GM19372 (cell line): ENCODE measurements around the gene SPP2.

Experiments
- ATAC-seq: cut with Tn5 transposase; IDR thresholded peaks from one replicate; pipeline ENCODE4 v1.9.1; 2021; ENCODE audit warnings: mild to moderate bottlenecking, low read depth, moderate library complexity; ENCODE audit not compliant: unreplicated experiment

The SPP2 gene

GRCh38 chr2:234091432-234091879 is 41.0 kb downstream of the SPP2 start:
- no peak for ATAC-seq

DNA sequence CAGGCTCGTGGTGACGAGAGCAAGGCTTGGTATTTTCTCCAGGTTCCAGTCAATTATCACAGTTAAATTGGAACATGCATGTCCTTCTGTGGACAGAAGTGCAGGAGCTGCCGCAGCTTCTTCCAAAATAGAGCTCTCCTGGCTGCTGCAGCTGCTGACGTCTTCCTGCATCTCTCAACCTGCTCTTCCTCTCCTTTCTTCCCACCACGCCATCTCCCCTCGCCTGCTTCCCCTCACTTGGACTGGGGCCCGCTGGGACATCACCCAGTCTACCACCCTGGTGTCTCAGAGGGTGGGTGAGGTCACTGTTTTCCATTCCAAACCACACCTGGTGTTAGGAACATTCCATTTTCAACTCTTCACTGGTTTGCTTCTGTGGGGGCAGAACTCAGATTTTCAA is 41.4 kb downstream of the SPP2 start:
- no peak for ATAC-seq

GRCh38 chr2:234092344-234092743 is 41.8 kb downstream of the SPP2 start:
- ATAC-seq, result no peak

DNA sequence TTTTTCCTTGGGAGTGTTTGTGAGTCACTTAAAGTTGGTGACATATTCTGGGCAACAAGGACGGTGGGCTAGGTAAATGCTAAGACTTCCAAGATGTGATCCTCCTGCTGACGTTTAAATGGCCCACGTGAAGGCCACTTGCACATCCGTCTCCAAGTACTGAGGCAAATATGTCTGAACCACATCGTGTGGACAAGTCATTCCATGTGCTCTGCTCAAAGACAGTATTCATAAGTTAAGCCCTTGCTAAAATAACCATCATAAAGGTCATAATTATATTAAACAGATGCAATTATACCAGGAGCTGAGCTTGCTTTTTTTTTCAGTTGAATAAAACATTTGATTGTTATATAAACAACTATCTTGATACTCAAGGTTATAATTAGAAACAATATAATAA is 44.8 kb downstream of the SPP2 start:
- no peak for ATAC-seq

DNA sequence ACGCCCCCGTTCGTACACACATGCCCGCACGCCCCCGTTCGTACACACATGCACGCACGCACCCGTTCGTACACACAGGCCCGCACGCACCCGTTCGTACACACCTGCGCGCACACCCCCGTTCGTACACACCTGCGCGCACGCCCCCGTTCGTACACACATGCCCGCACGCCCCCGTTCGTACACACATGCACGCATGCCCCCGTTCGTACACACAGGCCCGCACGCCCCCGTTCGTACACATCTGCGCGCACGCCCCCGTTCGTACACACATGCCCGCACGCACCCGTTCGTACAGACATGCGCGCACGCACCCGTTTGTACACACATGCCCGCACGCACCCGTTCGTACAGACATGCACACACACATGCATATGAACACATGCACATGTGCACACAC is 45.7 kb downstream of the SPP2 start:
- ATAC-seq, result no peak

GRCh38 chr2:234098681-234099080 is 48.2 kb downstream of the SPP2 start:
- ATAC-seq, result no peak

- ATAC-seq, result no peak
Measured at GRCh38 chr2:234099266-234099665, 48.8 kb downstream of the SPP2 start.

DNA sequence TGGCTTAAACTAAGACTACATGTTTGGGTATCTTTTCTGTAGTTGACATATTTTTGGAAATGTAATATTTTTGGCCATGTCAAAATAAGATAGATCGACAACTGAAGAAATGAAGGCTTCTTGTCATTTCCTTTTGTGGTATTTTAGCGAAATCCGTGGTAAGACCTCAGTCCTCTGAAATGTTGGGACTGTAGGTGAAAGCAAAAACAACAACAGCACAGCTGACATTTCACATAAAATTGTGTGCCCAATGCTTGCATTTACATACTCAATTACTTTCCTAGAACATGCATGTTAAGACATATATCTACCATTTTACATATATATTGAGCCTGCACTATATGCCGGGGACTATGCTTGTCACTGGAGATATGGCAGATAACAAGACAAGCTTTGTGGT is 50.2 kb downstream of the SPP2 start:
- no peak for ATAC-seq

DNA sequence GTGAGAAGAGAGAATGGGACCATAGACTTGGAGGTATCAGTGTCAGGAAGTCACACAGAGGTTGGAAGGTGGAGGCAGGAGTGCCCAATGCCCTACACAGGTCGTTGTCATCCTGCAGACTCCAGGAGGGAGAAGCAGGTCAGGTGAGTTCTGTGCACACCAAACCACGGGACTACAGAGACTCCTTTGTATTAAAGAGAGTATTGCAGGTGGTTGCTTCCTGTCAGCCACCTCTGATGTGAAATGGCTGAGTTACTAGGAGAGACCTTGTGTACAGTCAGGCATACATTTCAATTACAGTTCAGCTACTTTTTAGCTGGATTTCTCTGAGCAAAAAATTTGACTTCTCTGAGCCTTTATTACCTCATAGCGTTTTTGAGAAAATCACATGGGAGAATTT is 51.6 kb downstream of the SPP2 start:
- ATAC-seq, result no peak

DNA sequence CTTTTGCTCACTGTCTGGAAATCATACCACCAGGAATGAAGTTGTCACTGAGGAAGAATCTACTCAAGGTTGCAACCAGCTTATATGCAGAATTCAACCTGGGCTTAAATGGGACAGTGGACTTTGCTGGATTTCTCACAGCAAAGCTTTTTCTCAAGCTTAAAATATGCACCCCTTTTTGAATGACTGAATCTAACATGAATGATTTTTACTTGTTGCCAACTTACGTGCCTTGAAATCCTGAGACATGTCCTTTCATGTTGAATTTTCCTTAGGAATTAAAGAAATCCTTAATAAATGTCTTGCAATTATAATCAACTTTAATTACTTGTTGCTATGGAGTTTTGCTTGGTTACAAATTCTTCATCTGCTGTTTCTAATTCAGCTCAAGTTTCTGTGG is 57.4 kb downstream of the SPP2 start:
- no peak for ATAC-seq

GRCh38 chr2:234109321-234109720 is 58.8 kb downstream of the SPP2 start:
- ATAC-seq, result no peak

GRCh38 chr2:234110219-234110618 is 59.7 kb downstream of the SPP2 start:
- ATAC-seq, result no peak

- ATAC-seq, result no peak
Measured at GRCh38 chr2:234111523-234111922, 61.0 kb downstream of the SPP2 start.

- ATAC-seq, result no peak
Measured at GRCh38 chr2:234116010-234116409, 65.5 kb downstream of the SPP2 start.

GRCh38 chr2:234121999-234122398 is 71.5 kb downstream of the SPP2 start:
- no peak for ATAC-seq

DNA sequence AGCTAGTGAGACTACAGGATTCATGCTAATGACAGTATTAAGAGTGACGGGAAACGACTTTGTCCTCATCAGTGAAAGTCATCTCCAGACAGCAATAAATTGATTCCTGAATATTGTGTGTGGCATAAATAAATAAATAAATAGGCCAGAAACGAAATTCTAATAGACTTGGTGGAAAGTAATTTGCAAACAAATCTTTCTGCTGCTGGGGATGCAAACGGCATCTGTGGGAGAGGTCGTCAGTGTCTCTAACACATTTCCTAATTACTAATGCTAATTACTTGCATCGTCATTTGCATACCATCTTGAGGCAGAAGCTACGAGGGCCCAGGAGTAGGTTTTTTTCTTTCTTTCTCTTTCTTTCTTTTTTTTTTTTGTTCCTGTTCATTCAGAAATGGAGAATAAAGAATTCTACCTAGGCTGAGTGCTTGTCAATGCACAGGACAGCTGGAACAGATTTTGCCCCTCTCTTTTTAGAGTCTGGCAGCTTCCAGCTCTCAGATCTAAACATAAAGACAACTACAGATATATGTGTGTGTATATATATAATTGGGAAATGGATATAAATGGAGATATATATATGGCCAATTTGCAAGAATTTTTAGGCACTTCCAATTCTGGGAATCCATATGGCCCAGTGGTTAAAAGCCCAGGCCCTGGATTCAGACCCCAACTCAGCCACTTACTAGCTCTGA is 75.1 kb downstream of the SPP2 start:
- ATAC-seq, result no peak

DNA sequence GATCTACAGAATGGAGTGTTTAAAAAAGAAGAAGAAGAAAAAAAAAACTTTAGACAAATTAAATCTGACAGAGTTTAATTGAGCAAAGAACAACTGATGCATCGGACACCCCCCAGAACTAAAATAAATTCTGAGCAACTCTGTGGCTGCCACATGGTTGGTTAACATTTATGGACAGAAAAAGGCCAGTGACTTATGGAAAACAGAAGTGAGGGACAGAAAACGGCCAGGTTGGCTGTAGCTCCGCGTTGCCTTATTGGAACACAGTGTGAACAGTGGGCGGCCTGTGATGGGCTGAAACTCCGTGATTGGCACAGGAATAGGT is 75.6 kb downstream of the SPP2 start:
- no peak for ATAC-seq
